NCI-H2227 (cell line): ENCODE results near the gene POMGNT1.
"Not testable (repeated sequence)": the region's sequence is repeated elsewhere in the genome, so short reads cannot be mapped to it uniquely, and the experiment has no call there.

Experiments used
- DNase-seq: peaks from one replicate; lab custom pipeline; 2025; ENCODE audit not compliant: unreplicated experiment; lab: John Stamatoyannopoulos, UW

POMGNT1 gene

DNA sequence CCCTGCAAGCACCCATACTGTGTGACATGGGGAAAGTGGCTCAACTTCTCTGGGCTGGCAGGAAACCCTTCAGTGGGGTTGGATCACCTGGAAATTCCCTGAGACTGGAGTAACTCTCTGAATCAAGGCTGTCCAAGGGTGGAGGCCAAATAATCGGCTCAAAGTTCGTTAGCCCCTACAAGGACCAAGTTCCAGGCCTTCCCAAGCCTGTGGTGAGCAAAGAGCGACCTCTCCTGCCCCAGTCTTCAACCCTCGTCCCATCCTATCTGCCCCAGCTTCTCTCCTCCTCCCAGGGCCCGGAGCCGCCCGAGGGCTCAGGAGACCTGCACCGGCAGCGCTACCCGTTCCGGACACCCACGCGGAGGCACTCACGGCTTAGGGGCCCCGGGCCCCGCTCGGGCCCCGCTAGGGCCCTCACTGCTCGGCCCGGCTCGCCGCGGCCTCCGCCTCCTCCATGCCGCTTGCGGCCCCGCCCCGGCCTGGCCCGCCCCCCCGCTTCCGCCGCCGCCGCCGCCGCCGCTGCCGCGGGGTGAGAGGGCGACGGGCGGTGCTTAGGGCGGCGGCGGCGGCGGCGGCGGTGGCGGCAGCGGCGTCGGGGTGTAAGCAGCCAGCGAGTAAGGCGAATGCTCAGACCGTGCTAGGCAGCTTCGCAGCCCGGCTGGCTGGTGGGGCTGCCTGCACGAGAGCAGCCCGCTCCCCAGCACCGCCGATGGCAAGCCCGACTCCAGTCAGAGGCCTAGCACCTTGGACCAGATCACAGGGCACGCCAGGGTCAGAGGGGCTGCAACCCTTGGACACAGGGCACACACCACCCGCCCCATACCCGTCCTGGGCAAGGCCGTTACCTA lies at the start of gene POMGNT1:
Gene POMGNT1 (minus strand): TSS at position 471 of the 848 bp plus-strand sequence. CDS start 613 bp downstream, outside the sequence.
- peak; percentile 82 for DNase-seq

DNA sequence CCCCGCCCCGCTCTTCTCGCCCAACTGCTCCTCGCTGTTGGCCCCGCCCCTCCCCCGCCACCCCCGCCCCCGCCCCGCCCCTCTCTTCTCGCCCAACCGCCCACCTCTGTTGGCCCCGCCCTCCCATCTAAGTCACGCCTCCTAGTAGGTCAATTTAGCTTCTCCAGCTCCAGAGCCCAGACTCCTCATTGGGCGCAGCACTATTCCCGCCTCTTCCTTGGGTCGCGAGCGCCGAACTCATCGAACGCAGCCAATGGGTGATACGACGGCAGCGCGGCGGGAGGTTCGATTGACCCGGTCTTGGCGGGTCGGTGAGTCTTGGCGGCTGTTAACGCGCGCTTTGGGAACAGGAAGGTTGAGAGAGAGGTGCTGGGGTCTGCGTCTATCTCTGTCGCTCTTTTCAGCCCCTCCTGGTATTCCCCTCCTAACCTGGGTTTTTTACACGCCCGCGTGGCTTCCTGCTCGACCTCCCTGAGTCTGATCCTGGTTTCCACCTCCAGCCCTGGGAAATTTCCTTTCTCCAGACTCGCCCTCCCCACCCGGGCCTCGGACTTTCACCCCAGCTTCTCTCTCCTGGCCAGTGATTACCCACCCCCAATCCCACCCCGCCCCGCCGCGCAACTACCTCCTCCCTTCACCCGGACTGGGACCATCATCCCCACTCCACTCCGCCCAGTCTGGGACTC lies 49.3 kb upstream of the POMGNT1 start, which contains the start of gene RAD54L:
Gene RAD54L (plus strand): TSS at position 328 of the 686 bp plus-strand sequence. CDS start 643 bp downstream, outside the sequence.
- peak; percentile 99 for DNase-seq

DNA sequence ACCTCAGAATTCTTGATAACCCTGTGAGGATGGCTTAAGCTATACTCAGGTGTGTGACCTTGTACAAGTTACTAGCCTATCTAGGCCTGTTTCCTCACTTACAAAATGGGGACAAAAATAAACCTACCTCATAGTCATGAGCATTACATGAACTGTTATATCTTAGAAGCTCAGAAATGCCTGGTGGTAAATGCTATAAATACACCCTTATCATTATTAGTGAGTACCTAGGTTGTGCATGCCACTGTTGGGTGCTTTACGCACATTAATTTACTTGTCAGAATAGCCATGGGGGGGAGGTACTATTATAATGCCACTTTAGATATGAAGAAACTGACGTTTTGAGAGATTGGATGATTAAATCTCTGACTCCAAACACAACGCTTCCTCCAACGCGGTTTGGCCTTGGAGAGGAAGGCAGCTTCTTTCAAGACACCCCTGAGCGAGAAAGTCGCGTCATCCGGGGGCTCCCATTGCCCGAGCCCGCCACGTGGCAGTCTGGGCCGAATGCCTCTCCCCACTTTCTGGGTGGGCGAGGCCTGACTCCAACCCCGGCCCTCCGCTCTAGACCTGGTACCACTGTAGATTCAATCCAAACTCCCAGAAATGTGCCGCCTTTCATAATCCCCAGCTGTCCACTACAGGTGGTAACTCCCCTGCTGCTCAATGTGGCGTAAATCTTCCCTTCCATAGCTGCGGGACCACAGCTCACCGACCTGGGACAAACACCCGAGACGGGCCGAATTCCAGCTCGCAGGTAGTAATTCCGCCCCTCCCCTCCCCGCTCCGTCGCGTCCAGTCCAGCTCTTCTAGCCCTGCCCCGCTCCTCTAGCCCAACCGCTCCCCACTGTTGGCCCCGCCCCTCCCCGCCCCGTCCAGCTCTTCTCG lies 48.6 kb upstream of the POMGNT1 start:
- DNase-seq, result peak; percentile 85

GRCh38 chr1:46246136-46246535 lies 47.9 kb upstream of the POMGNT1 start:
- not testable (repeated sequence) for DNase-seq

GRCh38 chr1:46244656-46245371 lies 46.6 kb upstream of the POMGNT1 start:
- no peak for DNase-seq

DNA sequence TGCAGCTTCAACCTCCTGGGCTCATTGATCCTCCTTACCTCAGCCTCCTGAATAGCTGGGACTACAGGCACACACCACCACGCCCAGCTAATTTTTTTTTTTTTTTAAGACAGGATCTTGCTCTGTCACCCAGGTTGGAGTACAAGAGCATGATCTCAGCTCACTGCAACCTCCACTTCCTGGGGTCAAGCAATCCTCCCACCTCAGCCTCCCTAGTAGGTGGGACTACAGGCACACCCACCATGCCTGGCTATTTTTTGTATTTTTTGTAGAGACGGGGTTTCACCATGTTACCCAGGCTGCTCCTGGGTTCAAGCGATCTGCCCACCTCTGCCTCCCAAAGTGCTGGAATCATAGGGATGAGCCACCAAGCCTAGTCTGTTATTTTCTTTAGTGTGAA lies 45.6 kb upstream of the POMGNT1 start:
- not testable (repeated sequence) for DNase-seq

GRCh38 chr1:46242918-46243317 lies 44.7 kb upstream of the POMGNT1 start:
- DNase-seq, result no peak

DNA sequence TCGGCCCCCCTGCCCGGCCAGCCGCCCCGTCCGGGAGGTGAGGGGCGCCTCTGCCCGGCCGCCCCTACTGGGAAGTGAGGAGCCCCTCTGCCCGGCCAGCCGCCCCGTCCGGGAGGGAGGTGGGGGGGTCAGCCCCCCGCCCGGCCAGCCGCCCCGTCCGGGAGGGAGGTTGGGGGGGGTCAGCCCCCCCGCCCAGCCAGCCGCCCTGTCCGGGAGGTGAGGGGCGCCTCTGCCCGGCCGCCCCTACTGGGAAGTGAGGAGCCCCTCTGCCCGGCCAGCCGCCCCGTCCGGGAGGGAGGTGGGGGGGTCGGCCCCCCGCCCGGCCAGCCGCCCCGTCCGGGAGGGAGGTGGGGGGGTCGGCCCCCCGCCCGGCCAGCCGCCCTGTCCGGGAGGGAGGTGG lies 43.5 kb upstream of the POMGNT1 start:
- DNase-seq, result not testable (repeated sequence)

GRCh38 chr1:46238865-46239264 lies 40.6 kb upstream of the POMGNT1 start:
- not testable (repeated sequence) for DNase-seq

DNA sequence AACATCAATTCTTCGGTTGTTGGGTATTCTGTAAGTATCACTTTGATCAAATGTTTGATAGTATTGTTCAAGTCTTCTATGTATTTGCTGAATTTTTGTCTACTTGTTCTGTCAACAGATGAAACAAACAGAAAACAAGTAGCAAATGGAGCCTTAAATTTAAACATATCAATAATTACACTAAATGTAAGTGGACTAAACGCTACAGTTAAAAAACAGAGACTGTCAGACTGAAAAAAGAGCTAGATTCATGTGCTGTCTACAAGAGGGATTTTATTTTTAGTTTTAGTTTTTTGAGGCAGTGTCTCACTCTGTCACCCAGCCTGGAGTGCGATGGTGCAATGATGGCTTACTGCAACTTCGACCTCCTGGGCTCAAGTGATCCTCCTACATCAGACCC lies 38.6 kb upstream of the POMGNT1 start:
- no peak for DNase-seq

DNA sequence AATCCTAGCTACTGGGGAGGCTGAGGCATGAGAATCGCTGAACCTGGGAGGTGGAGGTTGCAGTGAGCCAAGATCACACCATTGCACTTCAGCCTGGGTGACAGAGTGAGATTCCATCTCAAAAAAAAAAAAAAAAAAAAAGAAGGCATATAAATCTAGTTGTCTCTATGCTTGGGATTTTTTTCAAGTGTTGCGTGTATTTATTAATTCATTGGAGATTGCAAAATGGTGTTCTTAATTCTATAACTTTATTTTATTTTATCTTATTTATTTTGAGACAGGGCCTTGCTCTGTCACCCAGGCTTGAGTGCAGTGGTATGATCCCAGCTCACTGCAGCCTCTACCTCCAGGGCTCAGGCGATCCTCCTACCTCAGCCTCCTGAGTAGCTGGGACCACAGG lies 33.0 kb upstream of the POMGNT1 start:
- not testable (repeated sequence) for DNase-seq

- no peak for DNase-seq
These were observed 26.7 kb upstream of the POMGNT1 start for GRCh38 chr1:46224966-46225365.

- peak; percentile 87 for DNase-seq
These were observed 25.3 kb upstream of the POMGNT1 start for GRCh38 chr1:46223472-46223943.

- DNase-seq, result not testable (repeated sequence)
These were observed 24.8 kb upstream of the POMGNT1 start for GRCh38 chr1:46223055-46223454.

DNA sequence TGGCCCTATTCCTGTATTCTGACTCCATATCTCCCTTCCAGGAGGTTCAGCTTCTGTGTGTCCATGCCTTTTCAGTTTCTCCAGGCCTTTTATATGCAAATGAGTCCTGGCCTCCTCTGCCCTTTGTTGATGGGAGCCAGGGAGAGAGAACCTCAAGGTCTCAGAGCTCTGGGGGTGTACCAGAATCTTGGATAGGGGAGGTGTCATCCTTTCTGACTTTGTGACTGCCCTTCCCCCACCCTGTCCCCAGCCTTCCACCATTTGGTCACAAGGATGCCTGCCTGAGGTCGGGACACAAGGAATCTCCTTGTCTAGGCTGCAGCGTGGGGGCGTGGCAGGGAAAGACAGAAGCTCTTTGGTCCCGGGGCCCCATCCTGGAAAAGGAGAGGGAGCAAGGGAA lies 23.5 kb upstream of the POMGNT1 start:
- DNase-seq, result no peak

DNA sequence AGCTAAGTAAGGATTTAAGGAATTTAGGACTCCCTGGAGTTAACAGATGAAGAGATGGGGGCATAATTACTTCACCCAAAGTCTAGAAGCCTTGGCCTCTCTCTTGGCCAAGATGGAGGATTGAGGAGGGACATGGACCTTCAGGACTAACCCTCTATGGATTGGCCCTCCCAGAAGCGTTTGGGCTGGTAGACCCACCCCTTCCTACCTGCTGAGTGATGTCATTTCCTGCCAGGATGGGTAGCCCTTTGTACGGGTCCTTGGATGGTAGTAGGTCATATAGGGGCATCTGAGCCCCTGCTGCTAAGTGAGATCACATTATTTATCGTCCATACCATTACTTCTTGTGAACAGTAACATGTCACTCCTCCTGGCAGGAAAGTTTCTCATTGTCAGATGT lies 22.6 kb upstream of the POMGNT1 start:
- DNase-seq, result no peak

- peak; percentile 27 for DNase-seq
These were observed 21.6 kb upstream of the POMGNT1 start for GRCh38 chr1:46219551-46220520.

DNA sequence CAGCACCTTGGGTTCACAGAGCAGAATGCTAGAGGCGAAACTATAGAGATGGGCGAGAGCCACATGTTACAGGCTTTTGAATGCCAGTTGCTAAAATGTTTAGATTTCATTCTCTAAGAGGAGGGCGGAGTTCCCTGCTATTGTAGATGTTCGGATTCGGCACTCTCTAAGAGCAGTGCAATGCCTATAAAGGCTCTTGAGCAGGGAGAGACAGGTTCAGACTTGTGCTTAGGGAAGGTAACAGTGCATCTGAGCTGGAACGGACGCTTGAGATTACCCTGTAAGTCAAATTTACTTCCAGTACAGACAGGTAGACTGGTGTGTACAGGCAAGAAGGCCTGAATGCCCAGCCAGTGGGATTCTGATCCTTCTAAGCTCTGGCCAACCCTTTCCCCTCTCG lies 20.2 kb upstream of the POMGNT1 start:
- peak; percentile 48 for DNase-seq

- no peak for DNase-seq
These were observed 17.3 kb upstream of the POMGNT1 start for GRCh38 chr1:46215504-46215903.
